ENCODE measurements around the gene CHST8. TPM values are rescaled to one million over a fixed set of nuclear protein-coding genes. Genes with fewer than 3 reads are reported as not detected.

The CHST8 gene
- total RNA-seq, 1 experiment from 2014 or later, result 2.3 TPM

GRCh38 chr19:33746159-33746558, 124.4 kb downstream of the CHST8 start:
- Histone ChIP-seq H3K4me3 (ENCODE audit: low read depth, low read length, poor library complexity, severe bottlenecking) (no peak overlapping the region), H3K36me3 (ENCODE audit: insufficient read depth, low read length, poor library complexity, severe bottlenecking) (no peaks in the 10 kb centered on the region), H3K27ac (ENCODE audit: low read depth, low read length, poor library complexity, severe bottlenecking) (no peak overlapping the region), H3K27me3 (replicated peaks; ENCODE audit: insufficient read depth, low read depth, low read length, poor library complexity) (peaks cover 4% of the 10 kb centered on the region), H3K9me3 (ENCODE audit: low read depth, low read length, poor library complexity, severe bottlenecking) (no peaks in the 10 kb centered on the region), H3K4me1 (ENCODE audit: insufficient read depth, low read length, poor library complexity, severe bottlenecking) (no peaks in the 10 kb centered on the region)
- BruUV-seq (replicated peaks), result no TSS peak
- POLR2A ChIA-PET (ENCODE audit: low non-redundant PET), result no interaction called here
- no peak for TF ChIP-seq EZH2 (IDR thresholded peaks at IDR 0.05; ENCODE audit: borderline replicate concordance, low read depth, low read length, poor library complexity, severe bottlenecking)
- TF ChIP-seq, protein P1, sequence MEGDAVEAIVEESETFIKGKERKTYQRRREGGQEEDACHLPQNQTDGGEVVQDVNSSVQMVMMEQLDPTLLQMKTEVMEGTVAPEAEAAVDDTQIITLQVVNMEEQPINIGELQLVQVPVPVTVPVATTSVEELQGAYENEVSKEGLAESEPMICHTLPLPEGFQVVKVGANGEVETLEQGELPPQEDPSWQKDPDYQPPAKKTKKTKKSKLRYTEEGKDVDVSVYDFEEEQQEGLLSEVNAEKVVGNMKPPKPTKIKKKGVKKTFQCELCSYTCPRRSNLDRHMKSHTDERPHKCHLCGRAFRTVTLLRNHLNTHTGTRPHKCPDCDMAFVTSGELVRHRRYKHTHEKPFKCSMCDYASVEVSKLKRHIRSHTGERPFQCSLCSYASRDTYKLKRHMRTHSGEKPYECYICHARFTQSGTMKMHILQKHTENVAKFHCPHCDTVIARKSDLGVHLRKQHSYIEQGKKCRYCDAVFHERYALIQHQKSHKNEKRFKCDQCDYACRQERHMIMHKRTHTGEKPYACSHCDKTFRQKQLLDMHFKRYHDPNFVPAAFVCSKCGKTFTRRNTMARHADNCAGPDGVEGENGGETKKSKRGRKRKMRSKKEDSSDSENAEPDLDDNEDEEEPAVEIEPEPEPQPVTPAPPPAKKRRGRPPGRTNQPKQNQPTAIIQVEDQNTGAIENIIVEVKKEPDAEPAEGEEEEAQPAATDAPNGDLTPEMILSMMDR (conservative IDR thresholded peaks at IDR 0.05; ENCODE audit: low read depth, low read length), result no peak
- intact Hi-C loops (cut with micrococcal nuclease; ENCODE audit: unreplicated experiment), result no loop called here
- CTCF ChIA-PET, result no interaction called here
- no peak for DNase-seq (ENCODE audit: low spot score)

GRCh38 chr19:33747273-33747672, 125.5 kb downstream of the CHST8 start:
- ChIA-PET CTCF (no interaction called here), POLR2A (ENCODE audit: low non-redundant PET) (no interaction called here)
- Histone ChIP-seq H3K27ac (ENCODE audit: low read depth, low read length, poor library complexity, severe bottlenecking) (no peak overlapping the region), H3K36me3 (ENCODE audit: insufficient read depth, low read length, poor library complexity, severe bottlenecking) (no peaks in the 10 kb centered on the region), H3K4me3 (ENCODE audit: low read depth, low read length, poor library complexity, severe bottlenecking) (no peak overlapping the region), H3K27me3 (replicated peaks; ENCODE audit: insufficient read depth, low read depth, low read length, poor library complexity) (peaks cover 4% of the 10 kb centered on the region), H3K9me3 (ENCODE audit: low read depth, low read length, poor library complexity, severe bottlenecking) (no peaks in the 10 kb centered on the region), H3K4me1 (ENCODE audit: insufficient read depth, low read length, poor library complexity, severe bottlenecking) (peaks cover 10% of the 10 kb centered on the region)
- no TSS peak for BruUV-seq (replicated peaks)
- intact Hi-C loops (cut with micrococcal nuclease; ENCODE audit: unreplicated experiment), result no loop called here
- DNase-seq (ENCODE audit: low spot score), result no peak
- TF ChIP-seq, protein P1 (conservative IDR thresholded peaks at IDR 0.05; ENCODE audit: low read depth, low read length), result no peak
- no peak for TF ChIP-seq EZH2 (IDR thresholded peaks at IDR 0.05; ENCODE audit: borderline replicate concordance, low read depth, low read length, poor library complexity, severe bottlenecking)

DNA sequence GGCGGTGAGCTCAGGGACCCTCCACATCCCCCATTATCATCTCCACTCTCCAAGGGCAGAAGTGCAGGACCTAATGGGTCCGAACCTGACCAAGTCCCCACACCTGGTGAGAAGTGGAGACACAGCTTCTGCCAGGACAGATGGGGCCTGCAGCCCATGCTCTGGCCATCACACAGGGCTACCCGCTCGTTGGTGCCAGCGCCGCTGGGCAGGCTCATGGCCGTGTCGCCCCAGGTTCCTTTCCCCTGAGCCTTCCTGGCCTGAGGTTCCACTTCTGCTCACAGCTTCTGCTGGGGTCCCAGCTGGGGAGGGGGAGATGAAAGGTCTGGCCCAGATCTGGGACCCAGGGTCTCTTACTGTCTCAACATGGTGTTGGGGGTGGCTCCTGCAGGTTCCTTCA, 126.5 kb downstream of the CHST8 start:
- no TSS peak for BruUV-seq (replicated peaks)
- H3K36me3 ChIP-seq (ENCODE audit: insufficient read depth, low read length, poor library complexity, severe bottlenecking), result no peaks in the 10 kb centered on the region
- no peaks in the 10 kb centered on the region for H3K9me3 ChIP-seq (ENCODE audit: low read depth, low read length, poor library complexity, severe bottlenecking)
- POLR2A ChIA-PET (ENCODE audit: low non-redundant PET), result no interaction called here
- peaks cover 16% of the 10 kb centered on the region for H3K4me1 ChIP-seq (ENCODE audit: insufficient read depth, low read length, poor library complexity, severe bottlenecking)
- CTCF ChIA-PET, result interaction anchor here (0.6 kb wide), 1 partner anchor 31 kb away, joined by 4 read pairs; no protein-coding TSS in a partner anchor
- H3K4me3 ChIP-seq (ENCODE audit: low read depth, low read length, poor library complexity, severe bottlenecking), result no peak overlapping the region
- H3K27ac ChIP-seq (ENCODE audit: low read depth, low read length, poor library complexity, severe bottlenecking), result no peak overlapping the region
- no peak for DNase-seq (ENCODE audit: low spot score)
- peaks cover 4% of the 10 kb centered on the region for H3K27me3 ChIP-seq (replicated peaks; ENCODE audit: insufficient read depth, low read depth, low read length, poor library complexity)
- intact Hi-C loops (cut with micrococcal nuclease; ENCODE audit: unreplicated experiment), result no loop called here
- TF ChIP-seq, protein P1 (conservative IDR thresholded peaks at IDR 0.05; ENCODE audit: low read depth, low read length), result no peak
- TF ChIP-seq EZH2 (IDR thresholded peaks at IDR 0.05; ENCODE audit: borderline replicate concordance, low read depth, low read length, poor library complexity, severe bottlenecking), result no peak

Data from A673 (cell line).